ENCODE results near the gene MTTP. TPM values are rescaled to one million over a fixed set of nuclear protein-coding genes. Genes with fewer than 3 reads are reported as not detected.

MTTP gene
- total RNA-seq (2022; extraction: Qiagen RNA extraction; ENCODE audit: low read depth): 0.22 TPM in 1 of 5 replicates, not detected in the others

GRCh38 chr4:99574530-99575324, at the start of gene MTTP:
TSS of gene MTTP (plus strand) at chr4:99574824. CDS start at chr4:99574910, 86 bp downstream.

GRCh38 chr4:99563310-99564186, 11.1 kb upstream of the MTTP start, which contains the start of gene TRMT10A:
TSS of gene TRMT10A (minus strand) at chr4:99564039. CDS start at chr4:99559338, 4,701 bp downstream.

DNA sequence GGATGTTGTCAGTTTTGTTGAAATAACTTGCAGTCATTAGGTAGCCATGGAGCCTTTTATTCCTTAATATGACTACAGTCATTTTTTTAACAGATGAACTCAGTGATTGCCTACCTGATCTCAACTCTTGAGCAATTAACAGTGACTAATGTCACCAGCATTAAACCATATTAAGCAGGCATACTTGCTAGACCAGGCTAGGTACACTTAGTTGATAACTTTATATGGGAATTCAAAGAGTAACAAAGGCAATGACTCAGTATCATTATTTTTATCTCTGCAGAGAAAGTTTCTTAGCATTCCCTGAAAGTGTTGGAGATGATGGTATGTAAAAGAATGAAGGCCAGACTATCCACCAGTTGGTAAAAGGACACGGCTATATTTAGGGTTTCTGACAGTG, 83.2 kb downstream of the MTTP start, which contains the start of gene C4orf54:
C4orf54 (minus strand) TSS at position 31 of the 400 bp plus-strand sequence. CDS start 3,180 bp downstream, outside the sequence.

Other genes with a start within 250 kb of the MTTP start
- 0.35 TPM in 1 of 5 replicates, not detected in the others for gene ADH1C, start 222.1 kb upstream of the MTTP start, total RNA-seq (2022; extraction: Qiagen RNA extraction; ENCODE audit: low read depth)
- gene ADH7, start 139.5 kb upstream of the MTTP start, total RNA-seq (2022; extraction: Qiagen RNA extraction; ENCODE audit: low read depth): not detected in 5 replicates
- not detected in 5 replicates for gene C4orf17, start 63.8 kb upstream of the MTTP start, total RNA-seq (2022; extraction: Qiagen RNA extraction; ENCODE audit: low read depth)
- 3.6 to 5.6 TPM (median 4.1 TPM) in 5 replicates for gene TRMT10A, start 10.8 kb upstream of the MTTP start, total RNA-seq (2022; extraction: Qiagen RNA extraction; ENCODE audit: low read depth)
- gene C4orf54, start 83.0 kb downstream of the MTTP start, total RNA-seq (2022; extraction: Qiagen RNA extraction; ENCODE audit: low read depth): not detected in 5 replicates
- not detected in 5 replicates for gene DAPP1, start 242.0 kb downstream of the MTTP start, total RNA-seq (2022; extraction: Qiagen RNA extraction; ENCODE audit: low read depth)

All from A549 treated with RU486 at 1 μM for 4 hours (cell line).